ENCODE measurements around the gene SPRY1. TPM values are rescaled to one million over a fixed set of nuclear protein-coding genes. Genes with fewer than 3 reads are reported as not detected.

SPRY1 gene
- total and polyA plus RNA-seq, 2 of the 8 experiments (the other 6 are each of a cell fraction or from before 2014, with no cell fraction given) = 11.7 to 56.2 TPM

DNA sequence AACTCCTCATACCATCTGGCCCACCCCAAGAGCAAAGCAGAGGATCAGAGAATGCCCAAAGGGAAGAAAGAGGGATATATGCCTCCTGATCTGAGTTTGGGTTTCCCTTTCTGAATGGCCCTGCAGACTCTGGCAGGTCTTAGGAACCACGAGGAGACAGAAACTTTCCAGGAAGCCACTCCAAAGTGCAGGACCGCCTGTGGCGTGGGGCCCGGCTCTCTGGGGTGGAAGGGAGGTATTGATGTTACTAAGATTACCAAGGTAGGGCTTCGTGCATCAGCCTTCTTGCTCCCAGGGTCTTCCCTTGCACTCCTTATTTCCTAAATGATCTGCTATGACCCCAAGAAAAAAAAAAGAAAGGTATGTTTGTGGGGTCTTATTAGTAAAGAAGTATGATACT, 41.9 kb upstream of the SPRY1 start (continued):
- no peak for TF ChIP-seq RNF2 (IDR thresholded peaks at IDR 0.05; ENCODE audit: borderline replicate concordance, low read depth, low read length, missing control alignments, poor library complexity, severe bottlenecking)
- TF ChIP-seq SRF (IDR thresholded peaks at IDR 0.05; ENCODE audit: low read depth, low read length) = no peak
